Progenitor cell of endocrine pancreas (in vitro differentiated cells): Measurements from ENCODE around the gene PRDM7. TPM values are rescaled to one million over a fixed set of nuclear protein-coding genes. Genes with fewer than 3 reads are reported as not detected.

Experiments
- DNase-seq: peaks from one replicate; pipeline ENCODE4 v3.0.0; 2021; ENCODE audit warnings: low spot score; ENCODE audit not compliant: unreplicated experiment
- H3K27ac Mint-ChIP-seq: 2 replicates; pipeline ENCODE4 v1.8.0; 2021; ENCODE audit warnings: mild to moderate bottlenecking, moderate library complexity, mixed read lengths
- H3K27me3 Mint-ChIP-seq: 2 replicates; pipeline ENCODE4 v1.8.0; 2021; ENCODE audit warnings: mixed read lengths
- H3K36me3 Mint-ChIP-seq: 2 replicates; pipeline ENCODE4 v1.8.0; 2022; ENCODE audit warnings: mixed read lengths; ENCODE audit not compliant: insufficient read depth
- H3K4me1 Mint-ChIP-seq: 2 replicates; pipeline ENCODE4 v1.8.0; 2021; ENCODE audit warnings: low read depth, mixed read lengths
- H3K4me3 Mint-ChIP-seq: 2 replicates; pipeline ENCODE4 v1.8.0; 2021; ENCODE audit warnings: low read depth, mild to moderate bottlenecking, moderate library complexity, mixed read lengths
- H3K9me3 Mint-ChIP-seq: 2 replicates; pipeline ENCODE4 v1.8.0; 2021; ENCODE audit warnings: low read depth, mixed read lengths
- total RNA-seq: library from RNA; stranded (reverse); gene quantifications from 2 replicates; pipeline ENCODE4 v1.2.1, GENCODE V29; 2021
- TF ChIP-seq, protein P1 (sequence below): fragments of 200-600 bp; sonication (generic); IDR thresholded peaks from one replicate; pipeline ENCODE4 v1.5.0; 2021; ENCODE audit warnings: antibody characterized with exemption, mild to moderate bottlenecking; ENCODE audit not compliant: unreplicated experiment

PRDM7 gene
- total RNA-seq, 1 donor from 2014 or later, result not detected

- H3K4me1 Mint-ChIP-seq, result no peaks in the 10 kb centered on the region
- no peaks in the 10 kb centered on the region for H3K27me3 Mint-ChIP-seq
- peaks cover 21% of the 10 kb centered on the region for H3K36me3 Mint-ChIP-seq
- H3K9me3 Mint-ChIP-seq, result no peaks in the 10 kb centered on the region
- H3K27ac Mint-ChIP-seq, result no peak overlapping the region
- no peak overlapping the region for H3K4me3 Mint-ChIP-seq
- DNase-seq, result no peak
- TF ChIP-seq, protein P1, sequence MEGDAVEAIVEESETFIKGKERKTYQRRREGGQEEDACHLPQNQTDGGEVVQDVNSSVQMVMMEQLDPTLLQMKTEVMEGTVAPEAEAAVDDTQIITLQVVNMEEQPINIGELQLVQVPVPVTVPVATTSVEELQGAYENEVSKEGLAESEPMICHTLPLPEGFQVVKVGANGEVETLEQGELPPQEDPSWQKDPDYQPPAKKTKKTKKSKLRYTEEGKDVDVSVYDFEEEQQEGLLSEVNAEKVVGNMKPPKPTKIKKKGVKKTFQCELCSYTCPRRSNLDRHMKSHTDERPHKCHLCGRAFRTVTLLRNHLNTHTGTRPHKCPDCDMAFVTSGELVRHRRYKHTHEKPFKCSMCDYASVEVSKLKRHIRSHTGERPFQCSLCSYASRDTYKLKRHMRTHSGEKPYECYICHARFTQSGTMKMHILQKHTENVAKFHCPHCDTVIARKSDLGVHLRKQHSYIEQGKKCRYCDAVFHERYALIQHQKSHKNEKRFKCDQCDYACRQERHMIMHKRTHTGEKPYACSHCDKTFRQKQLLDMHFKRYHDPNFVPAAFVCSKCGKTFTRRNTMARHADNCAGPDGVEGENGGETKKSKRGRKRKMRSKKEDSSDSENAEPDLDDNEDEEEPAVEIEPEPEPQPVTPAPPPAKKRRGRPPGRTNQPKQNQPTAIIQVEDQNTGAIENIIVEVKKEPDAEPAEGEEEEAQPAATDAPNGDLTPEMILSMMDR, result no peak
Measured at GRCh38 chr16:90040152-90041023, 36.7 kb downstream of the PRDM7 start.

- no peak overlapping the region for H3K4me3 Mint-ChIP-seq
- no peak for DNase-seq
- no peaks in the 10 kb centered on the region for H3K27me3 Mint-ChIP-seq
- H3K9me3 Mint-ChIP-seq, result no peaks in the 10 kb centered on the region
- H3K27ac Mint-ChIP-seq, result no peak overlapping the region
- no peaks in the 10 kb centered on the region for H3K4me1 Mint-ChIP-seq
- TF ChIP-seq, protein P1, result no peak
- H3K36me3 Mint-ChIP-seq, result peaks cover 25% of the 10 kb centered on the region
Measured at GRCh38 chr16:90037276-90037675, 39.9 kb downstream of the PRDM7 start.

GRCh38 chr16:90035902-90036301, 41.2 kb downstream of the PRDM7 start:
- DNase-seq, result no peak
- H3K9me3 Mint-ChIP-seq, result no peaks in the 10 kb centered on the region
- H3K4me3 Mint-ChIP-seq, result no peak overlapping the region
- no peak overlapping the region for H3K27ac Mint-ChIP-seq
- TF ChIP-seq, protein P1, result no peak
- peaks cover 29% of the 10 kb centered on the region for H3K36me3 Mint-ChIP-seq
- no peaks in the 10 kb centered on the region for H3K27me3 Mint-ChIP-seq
- no peaks in the 10 kb centered on the region for H3K4me1 Mint-ChIP-seq

DNA sequence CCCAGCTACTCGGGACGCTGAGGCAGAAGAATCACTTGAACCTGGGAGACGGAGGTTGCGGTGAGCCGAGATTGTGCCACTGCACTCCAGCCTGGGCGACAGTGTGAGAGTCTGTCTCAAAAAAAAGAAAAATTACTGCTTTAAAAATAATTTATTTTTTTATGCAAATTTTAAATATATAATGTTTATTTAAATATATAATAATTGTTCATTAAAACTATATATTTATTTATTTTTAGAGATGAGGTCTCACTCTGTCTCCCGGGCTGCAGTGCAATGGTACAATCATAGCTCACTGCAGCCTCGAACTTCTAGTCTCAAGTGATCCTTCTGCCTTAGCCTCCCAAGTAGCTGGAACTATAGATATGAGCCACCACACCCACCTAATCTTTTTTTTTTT, 42.6 kb downstream of the PRDM7 start:
- Mint-ChIP-seq H3K9me3 (no peaks in the 10 kb centered on the region), H3K4me3 (no peak overlapping the region), H3K36me3 (peaks cover 28% of the 10 kb centered on the region), H3K27ac (no peak overlapping the region), H3K27me3 (no peaks in the 10 kb centered on the region), H3K4me1 (no peaks in the 10 kb centered on the region)
- TF ChIP-seq, protein P1, result no peak
- DNase-seq, result no peak

- peaks cover 32% of the 10 kb centered on the region for H3K36me3 Mint-ChIP-seq
- H3K9me3 Mint-ChIP-seq, result no peaks in the 10 kb centered on the region
- H3K4me1 Mint-ChIP-seq, result no peaks in the 10 kb centered on the region
- TF ChIP-seq, protein P1, result no peak
- H3K27ac Mint-ChIP-seq, result no peak overlapping the region
- DNase-seq, result no peak
- H3K27me3 Mint-ChIP-seq, result no peaks in the 10 kb centered on the region
- H3K4me3 Mint-ChIP-seq, result no peak overlapping the region
Measured at GRCh38 chr16:90033387-90033786, 43.7 kb downstream of the PRDM7 start.
